Cerebellar cortex (tissue), 1 donor: ENCODE measurements around the gene CD38.
"Not testable (repeated sequence)": the region's sequence is repeated elsewhere in the genome, so short reads cannot be mapped to it uniquely, and the experiment has no call there.

ENCODE experiments used
- DNase-seq: peaks from one replicate; pipeline ENCODE4 v3.0.0-alpha.2; 2015; ENCODE audit warnings: low spot score

Gene CD38

GRCh38 chr4:15799141-15799540, 21.0 kb downstream of the CD38 start:
- DNase-seq, result no peak

- DNase-seq, result no peak
Measured at GRCh38 chr4:15799701-15800100, 21.6 kb downstream of the CD38 start.

- not testable (repeated sequence) for DNase-seq
Measured at GRCh38 chr4:15802497-15802896, 24.4 kb downstream of the CD38 start.

GRCh38 chr4:15805583-15806517, 27.7 kb downstream of the CD38 start:
- DNase-seq, result peak; percentile 60

GRCh38 chr4:15809058-15809457, 30.9 kb downstream of the CD38 start:
- no peak for DNase-seq

- DNase-seq, result no peak
Measured at GRCh38 chr4:15809466-15809865, 31.3 kb downstream of the CD38 start.

GRCh38 chr4:15811703-15812337, 33.7 kb downstream of the CD38 start:
- DNase-seq, result no peak

- DNase-seq, result no peak
Measured at GRCh38 chr4:15832523-15833451, 54.7 kb downstream of the CD38 start.

- DNase-seq, result no peak
Measured at GRCh38 chr4:15833801-15834200, 55.7 kb downstream of the CD38 start.

GRCh38 chr4:15836362-15836761, 58.2 kb downstream of the CD38 start:
- DNase-seq, result no peak

- no peak for DNase-seq
Measured at GRCh38 chr4:15837591-15837990, 59.5 kb downstream of the CD38 start.

- DNase-seq, result not testable (repeated sequence)
Measured at GRCh38 chr4:15841194-15841730, 63.1 kb downstream of the CD38 start.

GRCh38 chr4:15847746-15848145, 69.6 kb downstream of the CD38 start:
- DNase-seq, result no peak

GRCh38 chr4:15848191-15848842, 70.2 kb downstream of the CD38 start:
- no peak for DNase-seq

- DNase-seq, result no peak
Measured at GRCh38 chr4:15851969-15852368, 73.8 kb downstream of the CD38 start.

- DNase-seq, result no peak
Measured at GRCh38 chr4:15852524-15852923, 74.4 kb downstream of the CD38 start.

GRCh38 chr4:15853345-15853744, 75.2 kb downstream of the CD38 start:
- DNase-seq, result no peak

GRCh38 chr4:15855804-15856475, 77.8 kb downstream of the CD38 start:
- DNase-seq, result peak; percentile 53

GRCh38 chr4:15861198-15861597, 83.1 kb downstream of the CD38 start:
- not testable (repeated sequence) for DNase-seq

GRCh38 chr4:15864651-15865566, 86.8 kb downstream of the CD38 start:
- no peak for DNase-seq
